Endothelial cell of umbilical vein (primary cell): ENCODE results near the gene SLC25A21. TPM values are rescaled to one million over a fixed set of nuclear protein-coding genes. Genes with fewer than 3 reads are reported as not detected.

ENCODE experiments used
- BruUV-seq: library from RNA; stranded (reverse); fragments of 400-500 nt; replicated peaks from 2 replicates; lab custom pipeline; 2021; lab: Mats Ljungman, UMichigan
- CTCF ChIA-PET: fragments of 300-600, 350-600 bp; sonication (Branson Sonifier 250); formaldehyde crosslinking; loops from one replicate; lab custom pipeline; 2021; ENCODE audit warnings: antibody characterized with exemption, inconsistent platforms; lab: Charles Lee
- POLR2A ChIA-PET: fragments of 300-600, 350-600 bp; sonication (Branson Sonifier 250); formaldehyde crosslinking; loops from one replicate; lab custom pipeline; 2021; ENCODE audit warnings: antibody characterized with exemption, inconsistent platforms; lab: Charles Lee
- DNase-seq: peaks from one replicate; pipeline ENCODE4 v3.0.0-alpha.2; 2011; ENCODE audit warnings: low read depth, low spot score
- FAIRE-seq: peaks from 2 replicates; lab custom pipeline; 2011; peaks lifted over from hg19 to GRCh38; lab: Jason Lieb, UNC
- H2AFZ ChIP-seq: 2 replicates; pipeline ENCODE4 v1.6.0; 2012; ENCODE audit warnings: low read depth, low read length, control low read depth, inconsistent platforms
- H3K27ac ChIP-seq: 2 replicates; pipeline ENCODE4 v1.5.1; 2011; ENCODE audit warnings: low read depth, mild to moderate bottlenecking, control low read depth, low read length, moderate library complexity; ENCODE audit not compliant: insufficient read depth
- H3K27me3 ChIP-seq, 2 experiments: 2 replicates each; pipeline versions ENCODE4 v1.6.0 to v1.6.1; 2011; ENCODE audit warnings: low read length in 2 of 2, mixed read lengths in 1 of 2; ENCODE audit not compliant: control insufficient read depth in 2 of 2, insufficient read depth in 2 of 2
- H3K36me3 ChIP-seq, 2 experiments: 2 replicates in 1 of 2; 3 replicates in 1 of 2; pipeline ENCODE4 v1.5.1; 2011; ENCODE audit warnings: low read length in 2 of 2, mild to moderate bottlenecking in 1 of 2, moderate library complexity in 1 of 2; ENCODE audit not compliant: control insufficient read depth in 2 of 2, insufficient read depth in 2 of 2; ENCODE audit errors: extremely low read depth in 1 of 2
- H3K4me1 ChIP-seq: 3 replicates; pipeline ENCODE4 v1.5.1; 2011; ENCODE audit warnings: mild to moderate bottlenecking, low read length; ENCODE audit not compliant: control insufficient read depth, insufficient read depth; ENCODE audit errors: extremely low read depth
- H3K4me2 ChIP-seq: 2 replicates; pipeline ENCODE4 v1.6.1; 2011; ENCODE audit warnings: low read length, control low read depth, mixed read lengths; ENCODE audit not compliant: insufficient read depth
- H3K4me3 ChIP-seq, 3 experiments: fragments of 200-600 bp in 1 of 3; sonication (generic), shearing (Covaris generic) in 1 of 3; replicated peaks in 1 of 3; 2 replicates each; pipeline ENCODE4 v1.5.1; 2011 to 2016; ENCODE audit warnings: control low read depth in 3 of 3, low read length in 3 of 3, mild to moderate bottlenecking in 2 of 3, inconsistent platforms in 1 of 3, low read depth in 1 of 3, moderate library complexity in 1 of 3; ENCODE audit not compliant: insufficient read depth in 1 of 3
- H3K79me2 ChIP-seq: 2 replicates; pipeline ENCODE4 v1.6.0; 2012; ENCODE audit warnings: low read length, inconsistent platforms; ENCODE audit not compliant: control insufficient read depth, insufficient read depth
- H3K9ac ChIP-seq: replicated peaks from 2 replicates; pipeline ENCODE3; 2011; ENCODE audit warnings: low read length, control low read depth; ENCODE audit not compliant: insufficient read depth; ENCODE audit errors: extremely low read depth
- H3K9me1 ChIP-seq: replicated peaks from 3 replicates; pipeline ENCODE4 v1.6.0; 2011; ENCODE audit warnings: mild to moderate bottlenecking, low read length; ENCODE audit not compliant: control insufficient read depth, insufficient read depth; ENCODE audit errors: extremely low read depth
- H3K9me3 ChIP-seq: replicated peaks from 2 replicates; pipeline ENCODE4 v1.5.1; 2012; ENCODE audit warnings: low read length, inconsistent platforms; ENCODE audit not compliant: control insufficient read depth, insufficient read depth
- H4K20me1 ChIP-seq: replicated peaks from 2 replicates; pipeline ENCODE3; 2011; ENCODE audit warnings: mild to moderate bottlenecking, low read length; ENCODE audit not compliant: control insufficient read depth, insufficient read depth; ENCODE audit errors: extremely low read depth
- GATA2 ChIP-seq: IDR thresholded peaks from 2 replicates; pipeline ENCODE4 v1.7.0; 2011; ENCODE audit warnings: low read depth, mild to moderate bottlenecking, moderate library complexity, mixed read lengths, low read length; ENCODE audit not compliant: insufficient read length, insufficient read depth
- JUN ChIP-seq: IDR thresholded peaks from 2 replicates; pipeline ENCODE4 v1.6.1; 2011; ENCODE audit warnings: borderline replicate concordance, low read depth; ENCODE audit not compliant: insufficient read length, insufficient read depth
- MYC ChIP-seq: IDR thresholded peaks from one replicate; pipeline ENCODE4 v1.6.1; 2011; ENCODE audit warnings: mild to moderate bottlenecking, low read depth, low read length
- POLR2A ChIP-seq: IDR thresholded peaks from 2 replicates; pipeline ENCODE4 v1.6.1; 2012; ENCODE audit warnings: low read depth, mild to moderate bottlenecking, control low read depth, low read length
- POLR2AphosphoS5 ChIP-seq: IDR thresholded peaks from 2 replicates; pipeline ENCODE4 v1.6.1; 2012; ENCODE audit warnings: low read depth, mild to moderate bottlenecking, control low read depth, low read length, moderate library complexity; ENCODE audit not compliant: insufficient read depth
- dilution Hi-C: fragments of 300-500 bp; cut with MboI; formaldehyde crosslinking; loops from one replicate; pipeline ENCODE4 v1.15.0; 2019; ENCODE audit warnings: low sequenced_read_pairs; ENCODE audit not compliant: extremely low pct_ligation_motif_present
- intact Hi-C: fragments of 100-400 bp; cut with micrococcal nuclease; formaldehyde crosslinking; loops from one replicate; pipeline ENCODE4 v1.10.0; 2022
- polyA plus RNA-seq, 4 experiments: library from polyadenylated mRNA; depleted of rRNA in 3 of 4; stranded (reverse) in 3 of 4; unstranded in 1 of 4; fragments of >200 nt; gene quantifications; 2 replicates each; pipeline versions ENCODE4 v1.2.1 to v1.2.3, GENCODE V29; 2011 to 2012; ENCODE audit warnings: missing spikeins in 1 of 4
- total RNA-seq: library from RNA; stranded (reverse); gene quantifications from 2 replicates; pipeline ENCODE4 v1.2.3, GENCODE V29; 2021
- TF ChIP-seq, protein P1 (sequence below): IDR thresholded peaks from 2 replicates; pipeline ENCODE4 v1.6.1; 2011; ENCODE audit not compliant: insufficient read depth, insufficient read length
- TF ChIP-seq, protein P2 (sequence below), 2 donors: IDR thresholded peaks; 1 replicate in 1 of 2; 2 replicates in 1 of 2; pipeline ENCODE4 v1.5.1; 2011; ENCODE audit warnings: low read length in 2 of 2, mild to moderate bottlenecking in 2 of 2, moderate library complexity in 2 of 2, control low read depth in 1 of 2, inconsistent platforms in 1 of 2, low read depth in 1 of 2; ENCODE audit not compliant: insufficient read depth in 1 of 2; ENCODE audit errors: extremely low read depth in 1 of 2

Gene SLC25A21
- total and polyA plus RNA-seq, 2 donors (not counting 3 experiments of a cell fraction or from before 2014, with no cell fraction given) = 0.98 to 1.4 TPM

DNA sequence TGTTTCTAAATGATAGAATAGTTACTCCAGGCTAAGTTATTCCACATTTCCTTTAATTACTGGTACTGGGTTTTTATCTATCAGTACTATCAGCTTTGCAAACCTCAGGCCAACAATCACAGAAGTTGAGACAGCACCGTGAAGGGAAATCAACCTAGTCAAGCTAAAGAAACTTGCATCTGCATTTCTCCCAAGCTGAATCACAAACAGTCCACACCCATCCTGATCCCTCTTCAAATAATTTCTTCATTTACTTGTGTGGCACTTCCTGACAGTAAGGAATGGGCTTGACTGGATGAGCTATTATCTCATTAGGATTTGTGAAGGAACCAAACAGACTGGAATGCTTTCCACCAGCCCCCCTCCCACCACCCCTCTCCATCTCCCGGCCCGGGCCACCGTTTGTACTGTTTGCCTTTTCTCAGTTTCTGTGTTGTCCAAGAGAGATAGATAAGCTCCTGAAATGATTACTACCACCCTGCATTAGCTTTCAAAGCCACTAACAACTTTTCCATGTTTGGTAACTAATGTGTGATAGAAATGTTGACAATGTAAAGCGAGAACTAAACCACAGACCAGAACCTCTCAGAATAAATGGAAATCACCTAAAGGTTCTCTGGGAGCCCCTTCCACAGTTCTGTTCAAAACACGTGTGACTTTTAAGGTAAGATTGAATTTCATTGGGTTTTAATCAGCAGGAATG lies 236.3 kb downstream of the SLC25A21 start:
- FAIRE-seq = no peak
- POLR2A ChIA-PET = no interaction called here
- intact Hi-C loops = no loop called here

More for the DNA sequence above, 236.3 kb downstream of the SLC25A21 start:
- Histone ChIP-seq H2AFZ (no peak overlapping the region), H3K36me3 (no peaks in the 10 kb centered on the region), H3K79me2 (no peaks in the 10 kb centered on the region), H3K9me3 (no peaks in the 10 kb centered on the region), H3K4me1 (no peaks in the 10 kb centered on the region), H3K9me1 (no peaks in the 10 kb centered on the region), H3K27me3 (no peaks in the 10 kb centered on the region), H3K4me2 (no peak overlapping the region), H3K9ac (no peak overlapping the region), H3K4me3 (no peak overlapping the region), H4K20me1 (no peaks in the 10 kb centered on the region), H3K27ac (no peak overlapping the region)
- BruUV-seq = no TSS peak
- dilution Hi-C loops = no loop called here
- DNase-seq = no peak
- CTCF ChIA-PET = interaction anchor here (1.0 kb wide), 1 partner anchor 181 kb away, joined by 3 read pairs; no protein-coding TSS in a partner anchor
- TF ChIP-seq, protein P1, sequence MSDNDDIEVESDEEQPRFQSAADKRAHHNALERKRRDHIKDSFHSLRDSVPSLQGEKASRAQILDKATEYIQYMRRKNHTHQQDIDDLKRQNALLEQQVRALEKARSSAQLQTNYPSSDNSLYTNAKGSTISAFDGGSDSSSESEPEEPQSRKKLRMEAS = no peak
- TF ChIP-seq JUN = no peak
- TF ChIP-seq MYC = no peak
- TF ChIP-seq POLR2A = no peak
- TF ChIP-seq POLR2AphosphoS5 = no peak
- TF ChIP-seq, protein P2, sequence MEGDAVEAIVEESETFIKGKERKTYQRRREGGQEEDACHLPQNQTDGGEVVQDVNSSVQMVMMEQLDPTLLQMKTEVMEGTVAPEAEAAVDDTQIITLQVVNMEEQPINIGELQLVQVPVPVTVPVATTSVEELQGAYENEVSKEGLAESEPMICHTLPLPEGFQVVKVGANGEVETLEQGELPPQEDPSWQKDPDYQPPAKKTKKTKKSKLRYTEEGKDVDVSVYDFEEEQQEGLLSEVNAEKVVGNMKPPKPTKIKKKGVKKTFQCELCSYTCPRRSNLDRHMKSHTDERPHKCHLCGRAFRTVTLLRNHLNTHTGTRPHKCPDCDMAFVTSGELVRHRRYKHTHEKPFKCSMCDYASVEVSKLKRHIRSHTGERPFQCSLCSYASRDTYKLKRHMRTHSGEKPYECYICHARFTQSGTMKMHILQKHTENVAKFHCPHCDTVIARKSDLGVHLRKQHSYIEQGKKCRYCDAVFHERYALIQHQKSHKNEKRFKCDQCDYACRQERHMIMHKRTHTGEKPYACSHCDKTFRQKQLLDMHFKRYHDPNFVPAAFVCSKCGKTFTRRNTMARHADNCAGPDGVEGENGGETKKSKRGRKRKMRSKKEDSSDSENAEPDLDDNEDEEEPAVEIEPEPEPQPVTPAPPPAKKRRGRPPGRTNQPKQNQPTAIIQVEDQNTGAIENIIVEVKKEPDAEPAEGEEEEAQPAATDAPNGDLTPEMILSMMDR (IDR thresholded peaks at IDR 0.05; ENCODE audit: extremely low read depth in 1 of 2, insufficient read depth in 1 of 2, low read depth in 1 of 2, low read length in 2 of 2) = no peak
- no peak for TF ChIP-seq GATA2
